Stimulated activated naive CD8-positive, alpha-beta T cell treated with anti-CD3 and anti-CD28 coated beads, Interleukin-15, Interleukin-2, amounts not matched to agents 100 ng/mL and 50 ng/mL, for 24 hours (primary cell): ENCODE results near the gene IPO9.
"Not testable (repeated sequence)": the region's sequence is repeated elsewhere in the genome, so short reads cannot be mapped to it uniquely, and the experiment has no call there.

Source experiments
- H3K27ac Mint-ChIP-seq: one replicate; pipeline ENCODE4 v1.8.0; 2021; ENCODE audit warnings: mild to moderate bottlenecking, mixed read lengths
- H3K27me3 Mint-ChIP-seq: one replicate; pipeline ENCODE4 v1.8.0; 2021; ENCODE audit warnings: mixed read lengths
- H3K36me3 Mint-ChIP-seq: one replicate; pipeline ENCODE4 v1.8.0; 2021; ENCODE audit warnings: low read depth, mixed read lengths
- H3K4me1 Mint-ChIP-seq: one replicate; pipeline ENCODE4 v1.8.0; 2021; ENCODE audit warnings: low read depth, mixed read lengths
- H3K4me3 Mint-ChIP-seq: one replicate; pipeline ENCODE4 v1.8.0; 2021; ENCODE audit warnings: mild to moderate bottlenecking, mixed read lengths
- H3K9me3 Mint-ChIP-seq: one replicate; pipeline ENCODE4 v1.8.0; 2021; ENCODE audit warnings: mixed read lengths

Gene IPO9

GRCh38 chr1:201895120-201895665, 66.2 kb downstream of the IPO9 start:
- Mint-ChIP-seq H3K4me3 (no peak overlapping the region), H3K9me3 (no peaks in the 10 kb centered on the region), H3K27me3 (peaks cover 24% of the 10 kb centered on the region), H3K4me1 (peaks cover 5% of the 10 kb centered on the region), H3K27ac (no peak overlapping the region), H3K36me3 (no peaks in the 10 kb centered on the region)

- no peak overlapping the region for H3K4me3 Mint-ChIP-seq
- no peaks in the 10 kb centered on the region for H3K9me3 Mint-ChIP-seq
- H3K36me3 Mint-ChIP-seq, result no peaks in the 10 kb centered on the region
- peak overlapping the region; percentile 21 for H3K27ac Mint-ChIP-seq
- H3K4me1 Mint-ChIP-seq, result peaks cover 5% of the 10 kb centered on the region
- H3K27me3 Mint-ChIP-seq, result peaks cover 17% of the 10 kb centered on the region
Measured at GRCh38 chr1:201895913-201896807, 67.2 kb downstream of the IPO9 start.

- H3K27me3 Mint-ChIP-seq, result peaks cover 12% of the 10 kb centered on the region
- no peaks in the 10 kb centered on the region for H3K9me3 Mint-ChIP-seq
- H3K4me3 Mint-ChIP-seq, result no peak overlapping the region
- no peak overlapping the region for H3K27ac Mint-ChIP-seq
- H3K36me3 Mint-ChIP-seq, result no peaks in the 10 kb centered on the region
- H3K4me1 Mint-ChIP-seq, result peaks cover 5% of the 10 kb centered on the region
Measured at GRCh38 chr1:201896951-201897391, 68.0 kb downstream of the IPO9 start.

- H3K27ac Mint-ChIP-seq, result no peak overlapping the region
- H3K36me3 Mint-ChIP-seq, result no peaks in the 10 kb centered on the region
- H3K27me3 Mint-ChIP-seq, result peaks cover 8% of the 10 kb centered on the region
Measured at GRCh38 chr1:201898240-201898894, 69.4 kb downstream of the IPO9 start.

GRCh38 chr1:201898992-201899391, 70.0 kb downstream of the IPO9 start:
- Mint-ChIP-seq H3K4me3 (no peak overlapping the region), H3K27ac (no peak overlapping the region), H3K4me1 (peaks cover 5% of the 10 kb centered on the region), H3K36me3 (no peaks in the 10 kb centered on the region), H3K9me3 (no peaks in the 10 kb centered on the region), H3K27me3 (peaks cover 2% of the 10 kb centered on the region)

More at GRCh38 chr1:201898240-201898894, 69.4 kb downstream of the IPO9 start:
- H3K4me3 Mint-ChIP-seq, result no peak overlapping the region
- H3K4me1 Mint-ChIP-seq, result peaks cover 5% of the 10 kb centered on the region
- H3K9me3 Mint-ChIP-seq, result no peaks in the 10 kb centered on the region

GRCh38 chr1:201899683-201900429, 70.9 kb downstream of the IPO9 start:
- Mint-ChIP-seq H3K9me3 (no peaks in the 10 kb centered on the region), H3K27ac (no peak overlapping the region), H3K27me3 (no peaks in the 10 kb centered on the region), H3K4me3 (no peak overlapping the region), H3K4me1 (peaks cover 5% of the 10 kb centered on the region), H3K36me3 (no peaks in the 10 kb centered on the region)

GRCh38 chr1:201900476-201900875, 71.5 kb downstream of the IPO9 start:
- Mint-ChIP-seq H3K4me3 (no peak overlapping the region), H3K9me3 (no peaks in the 10 kb centered on the region), H3K36me3 (no peaks in the 10 kb centered on the region), H3K27me3 (no peaks in the 10 kb centered on the region), H3K4me1 (peaks cover 9% of the 10 kb centered on the region), H3K27ac (no peak overlapping the region)

GRCh38 chr1:201901036-201901435, 72.1 kb downstream of the IPO9 start:
- H3K27ac Mint-ChIP-seq, H3K36me3 Mint-ChIP-seq, H3K4me3 Mint-ChIP-seq, H3K27me3 Mint-ChIP-seq, H3K9me3 Mint-ChIP-seq: not testable (repeated sequence)
- H3K4me1 Mint-ChIP-seq, result peaks cover 12% of the 10 kb centered on the region

GRCh38 chr1:201902198-201902597, 73.2 kb downstream of the IPO9 start:
- peaks cover 9% of the 10 kb centered on the region for H3K4me1 Mint-ChIP-seq
- H3K9me3 Mint-ChIP-seq, result no peaks in the 10 kb centered on the region
- H3K27me3 Mint-ChIP-seq, result no peaks in the 10 kb centered on the region
- H3K27ac Mint-ChIP-seq, result no peak overlapping the region
- H3K36me3 Mint-ChIP-seq, result no peaks in the 10 kb centered on the region
- no peak overlapping the region for H3K4me3 Mint-ChIP-seq

GRCh38 chr1:201903135-201903534, 74.2 kb downstream of the IPO9 start:
- H3K9me3 Mint-ChIP-seq, result no peaks in the 10 kb centered on the region
- H3K4me3 Mint-ChIP-seq, result no peak overlapping the region
- peaks cover 9% of the 10 kb centered on the region for H3K4me1 Mint-ChIP-seq
- no peaks in the 10 kb centered on the region for H3K27me3 Mint-ChIP-seq
- no peak overlapping the region for H3K27ac Mint-ChIP-seq
- no peaks in the 10 kb centered on the region for H3K36me3 Mint-ChIP-seq

- no peaks in the 10 kb centered on the region for H3K36me3 Mint-ChIP-seq
- no peaks in the 10 kb centered on the region for H3K9me3 Mint-ChIP-seq
- no peak overlapping the region for H3K4me3 Mint-ChIP-seq
- H3K4me1 Mint-ChIP-seq, result peaks cover 9% of the 10 kb centered on the region
- no peak overlapping the region for H3K27ac Mint-ChIP-seq
- H3K27me3 Mint-ChIP-seq, result no peaks in the 10 kb centered on the region
Measured at GRCh38 chr1:201904579-201904978, 75.6 kb downstream of the IPO9 start.

- H3K36me3 Mint-ChIP-seq, result no peaks in the 10 kb centered on the region
- H3K9me3 Mint-ChIP-seq, result no peaks in the 10 kb centered on the region
- peaks cover 9% of the 10 kb centered on the region for H3K4me1 Mint-ChIP-seq
- no peak overlapping the region for H3K27ac Mint-ChIP-seq
- H3K4me3 Mint-ChIP-seq, result no peak overlapping the region
- no peaks in the 10 kb centered on the region for H3K27me3 Mint-ChIP-seq
Measured at GRCh38 chr1:201905234-201905890, 76.4 kb downstream of the IPO9 start.

- H3K27ac Mint-ChIP-seq, result no peak overlapping the region
- no peak overlapping the region for H3K4me3 Mint-ChIP-seq
- no peaks in the 10 kb centered on the region for H3K36me3 Mint-ChIP-seq
- peaks cover 9% of the 10 kb centered on the region for H3K4me1 Mint-ChIP-seq
- no peaks in the 10 kb centered on the region for H3K9me3 Mint-ChIP-seq
- no peaks in the 10 kb centered on the region for H3K27me3 Mint-ChIP-seq
Measured at GRCh38 chr1:201906336-201906735, 77.4 kb downstream of the IPO9 start.

- H3K27me3 Mint-ChIP-seq, result no peaks in the 10 kb centered on the region
- H3K36me3 Mint-ChIP-seq, result no peaks in the 10 kb centered on the region
- no peak overlapping the region for H3K27ac Mint-ChIP-seq
- no peaks in the 10 kb centered on the region for H3K9me3 Mint-ChIP-seq
- no peak overlapping the region for H3K4me3 Mint-ChIP-seq
- H3K4me1 Mint-ChIP-seq, result peaks cover 9% of the 10 kb centered on the region
Measured at GRCh38 chr1:201907621-201908020, 78.7 kb downstream of the IPO9 start.
